Melanocyte of skin (primary cell): ENCODE data around the gene IL18RAP. TPM values are rescaled to one million over a fixed set of nuclear protein-coding genes. Genes with fewer than 3 reads are reported as not detected.

Experiments used
- small RNA-seq, 2 donors: library from RNA; depleted of rRNA; stranded (forward); fragments of <200 nt; gene quantifications; one replicate each; pipeline ENCODE3, GENCODE V24; 2012
- total RNA-seq, 2 donors: library from RNA; depleted of rRNA; stranded (reverse); fragments of >200 nt; gene quantifications; 2 replicates each; pipeline ENCODE4 v1.2.3, GENCODE V29; 2012

The IL18RAP gene
- total RNA-seq = not detected

GRCh38 chr2:102422910-102423309 is at the start of gene IL18RAP:
IL18RAP (plus strand) TSS chr2:102423160; CDS start chr2:102423278, 118 bp downstream.

GRCh38 chr2:102473020-102473419 is 50.1 kb downstream of the IL18RAP start, which contains the start of gene SLC9A4:
SLC9A4 (plus strand) TSS chr2:102473226; CDS start chr2:102473760, 534 bp downstream.

Small RNAs within 50 kb of the gene (small RNA-seq; reads per million reads assigned to genes)
- gene MIR4772 = 0 reads per million in 2 donors

Other genes with a start within 250 kb of the IL18RAP start
- gene IL1RL2, start 236.1 kb upstream of the IL18RAP start, total RNA-seq = under 1 TPM; 0.33 to 0.34 TPM
- under 1 TPM; under 0.01 TPM for gene IL1RL1, start 111.6 kb upstream of the IL18RAP start, total RNA-seq
- gene IL18R1, start 67.4 kb upstream of the IL18RAP start, total RNA-seq = under 1 TPM; 0.33 to 0.34 TPM
- gene SLC9A4, start 50.1 kb downstream of the IL18RAP start, total RNA-seq = not detected
- not detected for gene SLC9A2, start 196.4 kb downstream of the IL18RAP start, total RNA-seq